Erythroblast (primary cell): ENCODE measurements around the gene GAGE13.
"Not testable (repeated sequence)": the region's sequence is repeated elsewhere in the genome, so short reads cannot be mapped to it uniquely, and the experiment has no call there.

ENCODE experiments used
- DNase-seq, 2 experiments: peaks; one replicate each; lab custom pipeline; 2025; lab: John Stamatoyannopoulos, UW
- GATA1 ChIP-seq: IDR thresholded peaks from 2 replicates; pipeline ENCODE4 v1.6.1; 2011; ENCODE audit warnings: low read depth, mild to moderate bottlenecking, control low read depth, low read length, moderate library complexity
- POLR2A ChIP-seq: IDR thresholded peaks from 2 replicates; pipeline ENCODE4 v1.6.1; 2011; ENCODE audit warnings: mild to moderate bottlenecking, low read length

The GAGE13 gene

GRCh38 chrX:49309401-49309981 lies 21.9 kb upstream of the GAGE13 start:
- TF ChIP-seq GATA1 (no peak), POLR2A (no peak)
- no peak for DNase-seq

GRCh38 chrX:49310371-49310770 lies 21.0 kb upstream of the GAGE13 start:
- DNase-seq, result no peak
- no peak for TF ChIP-seq POLR2A
- TF ChIP-seq GATA1, result no peak

- no peak for DNase-seq
- no peak for TF ChIP-seq GATA1
- no peak for TF ChIP-seq POLR2A
Observed at GRCh38 chrX:49312176-49312575, 19.2 kb upstream of the GAGE13 start.

- DNase-seq, result no peak
- TF ChIP-seq GATA1, result no peak
- TF ChIP-seq POLR2A, result no peak
Observed at GRCh38 chrX:49316085-49316484, 15.3 kb upstream of the GAGE13 start.

GRCh38 chrX:49321737-49322136 lies 9.6 kb upstream of the GAGE13 start, which contains the start of gene GAGE12J:
Gene GAGE12J (plus strand): TSS chrX:49322037. CDS start chrX:49323194, 1,157 bp downstream.
- DNase-seq, result not testable (repeated sequence)

- not testable (repeated sequence) for DNase-seq
Observed at GRCh38 chrX:49322266-49322665, 9.1 kb upstream of the GAGE13 start.

GRCh38 chrX:49323735-49324134 lies 7.6 kb upstream of the GAGE13 start:
- DNase-seq, result not testable (repeated sequence)

- not testable (repeated sequence) for DNase-seq
Observed at GRCh38 chrX:49330421-49330820, 961 bp upstream of the GAGE13 start.

GRCh38 chrX:49331841-49332240 lies 459 bp downstream of the GAGE13 start:
- DNase-seq, result not testable (repeated sequence)

- not testable (repeated sequence) for DNase-seq
Observed at GRCh38 chrX:49341449-49341848, 10.1 kb downstream of the GAGE13 start.

- not testable (repeated sequence) for DNase-seq
Observed at GRCh38 chrX:49344496-49345175, 13.3 kb downstream of the GAGE13 start.

GRCh38 chrX:49345402-49345801 lies 14.0 kb downstream of the GAGE13 start:
- not testable (repeated sequence) for DNase-seq

- DNase-seq, result not testable (repeated sequence)
Observed at GRCh38 chrX:49346150-49346549, 14.8 kb downstream of the GAGE13 start.
